Gastroesophageal sphincter (tissue), 4 donors: ENCODE measurements around the gene CGNL1. TPM values are rescaled to one million over a fixed set of nuclear protein-coding genes. Genes with fewer than 3 reads are reported as not detected.

Experiments used
- ATAC-seq: fragments of 150-250 bp; one replicate; pipeline ENCODE4 v1.9.1; 2016; ENCODE audit warnings: mild to moderate bottlenecking, moderate library complexity
- H3K27ac ChIP-seq, 4 donors: fragments of 200-600 bp; sonication (generic) in 3 of 4; 1 replicate in 3 of 4; 2 replicates in 1 of 4; pipeline ENCODE4 v1.5.1; 2016 to 2019
- H3K27me3 ChIP-seq: fragments of 200-600 bp; sonication (generic); one replicate; pipeline ENCODE4 v1.5.1; 2019
- H3K36me3 ChIP-seq, 2 donors: fragments of 200-600 bp; sonication (generic); one replicate each; pipeline ENCODE4 v1.5.1; 2019; ENCODE audit warnings: control low read depth in 1 of 2
- H3K4me1 ChIP-seq, 3 donors: fragments of 200-600 bp; sonication (generic); 1 replicate in 2 of 3; 2 replicates in 1 of 3; pipeline ENCODE4 v1.5.1; 2016 to 2019; ENCODE audit warnings: control low read depth in 2 of 3
- H3K4me3 ChIP-seq, 2 donors: fragments of 200-600 bp; sonication (generic); one replicate each; pipeline ENCODE4 v1.5.1; 2019; ENCODE audit warnings: mild to moderate bottlenecking in 1 of 2, moderate library complexity in 1 of 2
- H3K9me3 ChIP-seq, 3 donors: fragments of 200-600 bp; sonication (generic); one replicate each; pipeline ENCODE4 v1.5.1; 2017 to 2019; ENCODE audit warnings: control low read depth in 2 of 3
- CTCF ChIP-seq, 4 experiments: fragments of 200-600 bp in 2 of 4; fragments of 450-650 bp in 2 of 4; sonication (generic) in 1 of 4; IDR thresholded peaks; one replicate each; pipeline ENCODE4 v1.5.1; 2017 to 2019; ENCODE audit warnings: antibody characterized with exemption in 4 of 4, mild to moderate bottlenecking in 2 of 4, moderate library complexity in 2 of 4
- EP300 ChIP-seq: sonication (generic); formaldehyde crosslinking; IDR thresholded peaks from one replicate; pipeline ENCODE4 v1.6.1; 2017; ENCODE audit warnings: antibody characterized with exemption, mild to moderate bottlenecking
- POLR2A ChIP-seq, 2 donors: fragments of 450-650 bp; IDR thresholded peaks; one replicate each; pipeline ENCODE4 v1.6.1; 2017; ENCODE audit warnings: antibody characterized with exemption in 2 of 2, mild to moderate bottlenecking in 2 of 2, moderate library complexity in 1 of 2
- POLR2AphosphoS5 ChIP-seq: sonication (generic); formaldehyde crosslinking; IDR thresholded peaks from one replicate; pipeline ENCODE4 v1.6.1; 2017; ENCODE audit warnings: antibody characterized with exemption
- WGBS, 2 donors: methylation state at CpG; one replicate each; pipeline ENCODE4 v1.1.5; 2018; ENCODE audit warnings: low coverage in 1 of 2; 5-methylcytosine and 5-hydroxymethylcytosine counted together
- total RNA-seq, 4 donors: library from RNA; depleted of rRNA; stranded (reverse); fragments of >200 nt; gene quantifications; one replicate each; pipeline ENCODE4 v1.1.0, GENCODE V29; 2016

Gene CGNL1
- total RNA-seq, 4 donors from 2014 or later = 8.5 to 36.4 (median 16.7) TPM

GRCh38 chr15:57405133-57405532 is 28.8 kb downstream of the CGNL1 start:
- no peaks in the 10 kb centered on the region for H3K27me3 ChIP-seq
- H3K27ac ChIP-seq = no peak overlapping the region
- peaks cover 0 to 15% (median 0%) of the 10 kb centered on the region in 3 donors for H3K4me1 ChIP-seq
- H3K36me3 ChIP-seq = no peaks in the 10 kb centered on the region
- no peak overlapping the region for H3K4me3 ChIP-seq
- no peak for TF ChIP-seq CTCF (IDR thresholded peaks at IDR 0.05)
- TF ChIP-seq POLR2AphosphoS5 = no peak
- no peak for TF ChIP-seq EP300
- no peak for TF ChIP-seq POLR2A (IDR thresholded peaks at IDR 0.05)
- WGBS, 2 donors = 65 to 72% methylated on average over 5 of the region's 5 CpGs
- H3K9me3 ChIP-seq = no peaks in the 10 kb centered on the region
- no peak for ATAC-seq

DNA sequence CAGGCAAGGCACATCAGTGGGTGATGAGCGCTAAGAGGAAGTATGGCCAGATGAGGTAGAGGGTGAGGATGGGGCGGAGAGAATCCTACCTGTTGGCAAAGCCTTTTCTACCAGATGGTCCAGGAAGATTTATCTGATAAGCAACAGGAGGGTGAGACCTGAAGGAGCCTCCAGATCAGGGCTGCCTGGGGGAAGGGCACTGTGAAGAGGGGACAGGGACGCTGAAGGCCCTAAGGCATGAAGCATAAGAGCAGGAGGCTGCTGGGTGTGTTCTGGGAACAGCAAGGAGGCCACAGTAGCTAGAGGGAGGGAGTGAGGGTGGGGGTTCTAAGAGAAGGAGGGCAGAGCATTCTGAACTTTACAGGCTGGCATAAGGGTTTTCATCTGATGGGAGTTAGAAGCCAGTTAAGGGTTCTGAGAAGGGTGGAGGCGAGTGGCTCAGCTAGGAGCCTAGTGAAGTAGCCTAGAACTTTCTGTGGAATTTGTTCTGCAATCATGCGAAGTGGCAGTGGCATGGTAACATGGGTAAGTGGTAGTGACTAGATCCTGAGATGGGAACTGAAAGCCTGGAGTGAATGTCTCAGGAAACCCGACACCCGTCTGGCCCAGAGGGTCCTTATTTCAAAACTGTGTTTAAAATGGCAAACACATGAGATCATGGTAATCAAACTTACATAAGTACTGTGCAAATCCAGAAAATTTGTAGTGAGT is 29.9 kb downstream of the CGNL1 start:
- peaks cover 0 to 15% (median 0%) of the 10 kb centered on the region in 3 donors for H3K4me1 ChIP-seq
- 92% methylated on average over 4 to 5 of the region's 7 CpGs for WGBS, 2 donors
- no peak overlapping the region for H3K4me3 ChIP-seq
- no peak overlapping the region for H3K27ac ChIP-seq
- no peaks in the 10 kb centered on the region for H3K27me3 ChIP-seq
- TF ChIP-seq CTCF (IDR thresholded peaks at IDR 0.05) = no peak
- TF ChIP-seq POLR2AphosphoS5 = no peak
- TF ChIP-seq EP300 = no peak
- TF ChIP-seq POLR2A (IDR thresholded peaks at IDR 0.05) = no peak
- no peaks in the 10 kb centered on the region for H3K9me3 ChIP-seq
- no peak for ATAC-seq
- no peaks in the 10 kb centered on the region for H3K36me3 ChIP-seq

DNA sequence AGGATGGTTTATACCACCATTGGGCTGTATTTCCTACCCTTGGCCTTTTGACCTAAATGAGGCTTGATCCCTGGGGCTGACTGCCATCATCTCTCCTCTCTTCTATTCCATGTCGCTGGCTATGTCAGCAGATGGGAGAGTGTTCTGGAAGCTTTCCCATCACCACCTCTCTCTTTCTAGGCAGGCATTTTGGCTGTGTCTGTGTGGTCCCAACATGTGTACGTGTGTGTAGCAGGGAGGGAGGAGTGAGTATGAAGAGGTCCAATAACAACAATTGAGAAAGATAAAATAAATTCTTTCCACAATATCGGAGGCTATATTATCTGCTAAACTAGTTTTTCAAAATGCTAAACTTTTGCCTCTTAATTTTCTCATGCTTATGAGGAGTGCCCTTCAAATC is 34.1 kb downstream of the CGNL1 start:
- WGBS, 2 donors = 21% methylated on average over 3 of the region's 3 CpGs; no CpG with 5 or more reads in 1 of the 2 donors
- Histone ChIP-seq H3K4me3 (no peak overlapping the region), H3K4me1 (no peaks in the 10 kb centered on the region), H3K9me3 (no peaks in the 10 kb centered on the region), H3K27me3 (no peaks in the 10 kb centered on the region), H3K27ac (no peak overlapping the region), H3K36me3 (no peaks in the 10 kb centered on the region)
- TF ChIP-seq POLR2A (IDR thresholded peaks at IDR 0.05) = no peak
- TF ChIP-seq POLR2AphosphoS5 = no peak
- TF ChIP-seq EP300 = no peak
- TF ChIP-seq CTCF (IDR thresholded peaks at IDR 0.05) = no peak
- ATAC-seq = no peak

DNA sequence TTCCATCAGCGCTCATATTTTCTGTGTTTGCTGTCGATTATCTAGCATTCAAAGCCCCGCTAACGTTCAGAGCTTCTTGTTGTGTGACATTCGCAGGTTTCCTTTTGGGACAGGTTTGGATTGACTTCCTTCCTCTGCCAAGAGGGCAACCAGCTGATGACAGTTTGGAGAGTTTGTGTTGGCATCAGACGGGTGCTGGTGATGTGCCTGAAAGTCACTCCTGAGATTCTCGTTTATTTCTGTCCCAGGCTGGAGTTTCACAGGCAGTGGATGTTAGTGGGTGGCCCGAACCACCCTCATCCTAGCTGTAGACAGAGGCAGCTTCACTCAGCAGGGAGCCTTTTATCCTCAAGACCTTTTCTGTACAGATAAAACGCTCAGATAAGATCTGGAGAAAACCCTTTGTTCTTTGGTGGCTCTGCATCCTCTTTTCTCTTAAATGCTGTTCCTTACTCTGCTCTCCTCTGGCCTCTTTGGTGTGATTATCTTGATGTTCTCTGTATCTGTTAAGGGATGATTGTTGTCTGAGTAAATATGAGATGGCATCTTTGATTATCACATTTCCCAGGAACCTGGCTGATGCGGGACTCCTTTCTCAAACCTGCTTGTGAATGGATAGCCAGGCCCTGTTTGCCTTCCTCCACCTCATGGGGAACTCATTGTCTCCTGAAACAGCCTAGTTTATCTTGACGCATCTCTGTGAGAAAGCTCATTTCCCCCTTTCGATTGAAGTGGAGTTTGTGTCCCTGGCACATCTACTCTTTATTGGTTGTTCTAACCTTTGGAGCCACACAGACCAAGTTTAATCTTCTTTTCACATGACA is 35.9 kb downstream of the CGNL1 start:
- WGBS, 2 donors = 80 to 82% methylated on average over 7 to 11 of the region's 12 CpGs
- TF ChIP-seq CTCF (IDR thresholded peaks at IDR 0.05) (no peak), POLR2AphosphoS5 (no peak), POLR2A (IDR thresholded peaks at IDR 0.05) (no peak), EP300 (no peak)
- no peaks in the 10 kb centered on the region for H3K36me3 ChIP-seq
- no peaks in the 10 kb centered on the region for H3K9me3 ChIP-seq
- H3K27me3 ChIP-seq = no peaks in the 10 kb centered on the region
- no peak overlapping the region for H3K27ac ChIP-seq
- no peak for ATAC-seq
- no peak overlapping the region for H3K4me3 ChIP-seq
- H3K4me1 ChIP-seq = peaks cover 0 to 13% (median 0%) of the 10 kb centered on the region in 3 donors
